Smooth muscle cell (in vitro differentiated cells): ENCODE measurements around the gene STAM2. TPM values are rescaled to one million over a fixed set of nuclear protein-coding genes. Genes with fewer than 3 reads are reported as not detected.
"Not testable (repeated sequence)": the region's sequence is repeated elsewhere in the genome, so short reads cannot be mapped to it uniquely, and the experiment has no call there.

ENCODE experiments used
- DNase-seq: peaks from one replicate; lab custom pipeline; 2025; ENCODE audit not compliant: unreplicated experiment; lab: John Stamatoyannopoulos, UW
- H2AFZ ChIP-seq: fragments of 200-600 bp; sonication (generic); 2 replicates; pipeline ENCODE4 v1.6.0; 2016; ENCODE audit warnings: antibody characterized with exemption, low read depth, mild to moderate bottlenecking
- H3F3A ChIP-seq: fragments of 200-600 bp; sonication (generic); 2 replicates; pipeline ENCODE4 v1.6.0; 2017; ENCODE audit warnings: antibody characterized with exemption, low read depth
- H3K27ac ChIP-seq: fragments of 200-600 bp; sonication (generic); 2 replicates; pipeline ENCODE4 v1.5.1; 2016; ENCODE audit warnings: low read depth, mild to moderate bottlenecking
- H3K27me3 ChIP-seq: fragments of 200-600 bp; sonication (generic); 2 replicates; pipeline ENCODE4 v1.6.1; 2016; ENCODE audit warnings: low read depth, mild to moderate bottlenecking
- H3K36me3 ChIP-seq: fragments of 200-600 bp; sonication (generic); 2 replicates; pipeline ENCODE4 v1.5.1; 2016; ENCODE audit warnings: low read depth
- H3K4me1 ChIP-seq: fragments of 200-600 bp; sonication (generic); 2 replicates; pipeline ENCODE4 v1.5.1; 2016; ENCODE audit warnings: low read depth
- H3K4me2 ChIP-seq: fragments of 200-600 bp; sonication (generic); 2 replicates; pipeline ENCODE4 v1.6.0; 2016; ENCODE audit warnings: mild to moderate bottlenecking
- H3K4me3 ChIP-seq: fragments of 200-600 bp; sonication (generic); 2 replicates; pipeline ENCODE4 v1.5.1; 2016; ENCODE audit warnings: mild to moderate bottlenecking
- H3K79me2 ChIP-seq: fragments of 200-600 bp; sonication (generic); 2 replicates; pipeline ENCODE4 v1.6.0; 2016; ENCODE audit warnings: low read depth, mild to moderate bottlenecking
- H3K9ac ChIP-seq: fragments of 200-600 bp; sonication (generic); 2 replicates; pipeline ENCODE4 v1.6.0; 2016; ENCODE audit warnings: low read depth
- H3K9me3 ChIP-seq: fragments of 200-600 bp; sonication (generic); replicated peaks from 2 replicates; pipeline ENCODE4 v1.5.1; 2016; ENCODE audit warnings: low read depth
- H4K20me1 ChIP-seq: fragments of 200-600 bp; sonication (generic); 2 replicates; pipeline ENCODE4 v1.6.0; 2016; ENCODE audit warnings: low read depth
- WGBS: methylation state at CpG from one replicate; pipeline ENCODE4 v1.1.7; 2016; ENCODE audit warnings: low lambda C conversion rate; 5-methylcytosine and 5-hydroxymethylcytosine counted together
- polyA plus RNA-seq: library from polyadenylated mRNA; unstranded; fragments of >200 nt; fragmentation: Nextera tagmentation; extraction: Ambion mirVana; gene quantifications from 2 replicates; pipeline ENCODE4 v1.2.1, GENCODE V29; 2016
- total RNA-seq: library from RNA; depleted of rRNA; stranded (reverse); fragments of >200 nt; gene quantifications from 2 replicates; pipeline ENCODE4 v1.2.3, GENCODE V29; 2014
- TF ChIP-seq, protein P1 (sequence below): fragments of 200-600 bp; sonication (generic); IDR thresholded peaks from 2 replicates; pipeline ENCODE4 v1.5.1; 2017; ENCODE audit warnings: borderline replicate concordance, mild to moderate bottlenecking, antibody characterized with exemption; ENCODE audit not compliant: insufficient read depth, poor library complexity, severe bottlenecking

The STAM2 gene
- total and polyA plus RNA-seq, 2 experiments from 2014 or later, result 12.2 to 58.2 TPM

DNA sequence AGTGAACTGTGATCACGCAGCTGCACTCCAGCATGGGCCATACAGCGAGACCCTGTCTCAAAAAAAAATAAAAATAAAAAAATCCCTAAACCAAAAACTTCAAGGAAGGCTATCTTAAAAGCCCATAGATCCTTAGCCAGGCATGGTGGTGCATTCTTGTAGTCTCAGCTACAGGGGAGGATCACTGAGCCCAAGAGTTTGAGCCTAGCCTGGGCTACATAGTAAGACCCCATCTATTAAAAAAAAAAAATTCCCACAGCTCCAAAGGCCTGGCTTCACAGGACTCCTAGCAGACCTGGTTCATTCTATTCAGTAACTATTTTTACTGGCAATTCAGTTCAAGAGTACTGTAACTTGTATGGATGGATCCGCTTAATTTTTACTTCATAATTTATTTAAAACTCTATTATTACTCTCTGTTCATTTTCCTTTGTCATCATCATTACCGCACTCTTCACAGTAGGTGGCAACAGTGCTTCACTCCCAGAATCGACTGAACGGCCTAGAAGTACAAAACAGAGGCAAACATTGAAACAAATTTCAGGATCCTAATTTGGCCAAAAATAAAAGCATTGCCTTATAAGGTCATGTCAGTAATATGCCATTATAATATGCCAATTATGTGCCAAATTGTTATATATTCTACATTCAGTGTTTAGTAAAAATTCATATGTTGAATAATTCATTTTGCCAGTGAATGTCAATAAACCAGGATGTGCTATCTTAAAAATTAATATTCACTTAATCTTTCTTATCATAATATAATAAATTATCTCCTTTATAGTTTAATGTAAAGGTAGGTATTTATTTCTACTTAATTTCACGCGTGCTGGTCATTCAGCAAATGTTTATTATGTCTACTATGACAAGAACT is 14.3 kb upstream of the STAM2 start:
- Histone ChIP-seq H3K9ac (no peak overlapping the region), H2AFZ (no peak overlapping the region), H3K9me3 (no peaks in the 10 kb centered on the region), H3F3A (no peaks in the 10 kb centered on the region), H3K36me3 (no peaks in the 10 kb centered on the region), H3K79me2 (no peaks in the 10 kb centered on the region), H3K4me3 (no peak overlapping the region), H4K20me1 (no peaks in the 10 kb centered on the region), H3K27ac (no peak overlapping the region), H3K4me2 (no peak overlapping the region), H3K27me3 (no peaks in the 10 kb centered on the region), H3K4me1 (peaks cover 4% of the 10 kb centered on the region)
- 62% methylated on average over 8 of the region's 8 CpGs for WGBS
- TF ChIP-seq, protein P1, sequence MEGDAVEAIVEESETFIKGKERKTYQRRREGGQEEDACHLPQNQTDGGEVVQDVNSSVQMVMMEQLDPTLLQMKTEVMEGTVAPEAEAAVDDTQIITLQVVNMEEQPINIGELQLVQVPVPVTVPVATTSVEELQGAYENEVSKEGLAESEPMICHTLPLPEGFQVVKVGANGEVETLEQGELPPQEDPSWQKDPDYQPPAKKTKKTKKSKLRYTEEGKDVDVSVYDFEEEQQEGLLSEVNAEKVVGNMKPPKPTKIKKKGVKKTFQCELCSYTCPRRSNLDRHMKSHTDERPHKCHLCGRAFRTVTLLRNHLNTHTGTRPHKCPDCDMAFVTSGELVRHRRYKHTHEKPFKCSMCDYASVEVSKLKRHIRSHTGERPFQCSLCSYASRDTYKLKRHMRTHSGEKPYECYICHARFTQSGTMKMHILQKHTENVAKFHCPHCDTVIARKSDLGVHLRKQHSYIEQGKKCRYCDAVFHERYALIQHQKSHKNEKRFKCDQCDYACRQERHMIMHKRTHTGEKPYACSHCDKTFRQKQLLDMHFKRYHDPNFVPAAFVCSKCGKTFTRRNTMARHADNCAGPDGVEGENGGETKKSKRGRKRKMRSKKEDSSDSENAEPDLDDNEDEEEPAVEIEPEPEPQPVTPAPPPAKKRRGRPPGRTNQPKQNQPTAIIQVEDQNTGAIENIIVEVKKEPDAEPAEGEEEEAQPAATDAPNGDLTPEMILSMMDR, result peak; percentile 80
- no peak for DNase-seq

DNA sequence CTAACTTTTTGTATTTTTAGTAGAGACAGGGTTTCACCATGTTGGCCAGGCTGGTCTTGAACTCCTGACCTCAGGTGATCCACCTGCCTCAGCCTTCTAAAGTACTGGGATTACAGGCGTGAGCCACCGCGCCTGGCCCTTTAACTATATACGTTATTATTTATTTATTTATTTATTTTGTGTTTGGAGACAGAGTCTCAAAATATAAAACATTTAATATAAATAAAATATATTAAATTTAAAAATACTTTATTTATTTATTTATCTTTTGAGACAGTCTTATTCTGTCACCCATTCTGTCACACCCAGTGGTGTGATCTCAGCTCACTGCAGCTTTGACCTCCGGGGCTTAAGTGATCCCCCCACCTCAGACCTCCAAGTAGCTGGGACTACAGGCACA is 11.2 kb upstream of the STAM2 start:
- not testable (repeated sequence) for H3K9ac ChIP-seq, H4K20me1 ChIP-seq, H3F3A ChIP-seq, H3K36me3 ChIP-seq, H3K4me3 ChIP-seq, DNase-seq, H3K9me3 ChIP-seq, H3K79me2 ChIP-seq, H3K4me1 ChIP-seq, H3K27me3 ChIP-seq, H2AFZ ChIP-seq, H3K4me2 ChIP-seq
- peak overlapping the region; percentile 72 for H3K27ac ChIP-seq
- 94% methylated on average over 5 of the region's 5 CpGs for WGBS

DNA sequence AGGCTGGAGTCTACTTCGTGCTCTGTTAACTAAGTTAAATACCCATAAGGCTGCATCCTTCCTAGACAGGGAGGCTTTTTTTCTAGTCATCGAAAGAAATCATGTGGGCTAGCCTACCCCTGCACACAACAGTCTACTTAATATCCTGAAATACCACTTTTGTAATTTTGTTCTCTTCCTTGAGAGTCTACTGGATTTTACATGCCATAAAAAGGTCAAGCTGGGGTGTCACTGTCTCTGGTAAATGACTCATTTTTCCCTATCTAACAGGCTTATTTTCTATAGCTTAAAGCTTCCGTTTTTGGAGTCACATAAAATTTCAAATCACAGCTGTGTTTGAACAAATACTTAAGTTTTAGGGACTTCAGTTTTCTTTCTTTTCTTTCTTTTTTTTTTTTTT is 10.7 kb upstream of the STAM2 start:
- no peak overlapping the region for H2AFZ ChIP-seq
- no peaks in the 10 kb centered on the region for H3K79me2 ChIP-seq
- H3K4me3 ChIP-seq, result no peak overlapping the region
- no peaks in the 10 kb centered on the region for H3K27me3 ChIP-seq
- H3K4me2 ChIP-seq, result peak overlapping the region; percentile 81
- peak overlapping the region; percentile 72 for H3K27ac ChIP-seq
- WGBS, result 13% methylated on average over 3 of the region's 3 CpGs
- no peaks in the 10 kb centered on the region for H4K20me1 ChIP-seq
- no peaks in the 10 kb centered on the region for H3F3A ChIP-seq
- no peak overlapping the region for H3K9ac ChIP-seq
- peaks cover 4% of the 10 kb centered on the region for H3K4me1 ChIP-seq
- TF ChIP-seq, protein P1, result no peak
- no peaks in the 10 kb centered on the region for H3K9me3 ChIP-seq
- H3K36me3 ChIP-seq, result no peaks in the 10 kb centered on the region
- no peak for DNase-seq

DNA sequence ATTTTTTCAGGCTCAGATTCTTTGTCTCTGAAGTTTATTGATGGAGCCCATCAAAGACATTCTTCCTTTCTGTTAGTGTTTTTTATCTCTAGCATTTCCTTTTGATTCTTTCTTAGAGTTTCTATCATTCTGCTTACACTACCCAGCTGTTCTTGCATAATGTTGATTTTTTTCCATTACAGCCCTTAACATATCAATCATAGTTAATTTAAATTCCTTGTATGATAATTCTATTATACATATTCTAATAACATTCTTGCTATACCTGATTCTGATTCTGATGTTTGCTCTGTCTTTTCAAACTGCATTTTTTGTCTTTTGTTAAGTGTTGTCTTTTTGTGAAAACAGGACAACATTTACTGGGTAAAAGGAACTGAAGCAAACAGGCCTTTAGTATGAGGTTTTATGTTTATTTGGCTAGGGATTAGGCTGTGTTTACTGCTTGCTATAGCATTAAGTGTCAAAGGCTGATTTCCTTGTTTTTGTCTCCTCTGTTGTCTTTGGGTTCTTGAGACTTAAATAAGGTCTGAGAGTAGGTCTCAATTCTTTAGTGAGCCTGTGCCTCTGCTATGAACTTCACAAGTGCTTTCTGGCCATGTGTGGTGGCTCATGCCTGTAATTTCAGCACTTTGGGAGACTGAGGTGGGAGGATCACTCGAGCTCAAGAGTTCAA is 8.0 kb upstream of the STAM2 start:
- peak overlapping the region; percentile 1 for H3K4me2 ChIP-seq
- no peaks in the 10 kb centered on the region for H3K79me2 ChIP-seq
- H3K4me3 ChIP-seq, result no peak overlapping the region
- no peaks in the 10 kb centered on the region for H3K27me3 ChIP-seq
- H3K27ac ChIP-seq, result peak overlapping the region; percentile 54
- WGBS, result 0% methylated on average over 1 of the region's 1 CpG
- TF ChIP-seq, protein P1, result no peak
- DNase-seq, result no peak
- H3K36me3 ChIP-seq, result no peaks in the 10 kb centered on the region
- H3K9me3 ChIP-seq, result no peaks in the 10 kb centered on the region
- no peaks in the 10 kb centered on the region for H4K20me1 ChIP-seq
- H3K4me1 ChIP-seq, result peaks cover 4% of the 10 kb centered on the region
- no peak overlapping the region for H2AFZ ChIP-seq
- H3K9ac ChIP-seq, result no peak overlapping the region
- no peaks in the 10 kb centered on the region for H3F3A ChIP-seq

DNA sequence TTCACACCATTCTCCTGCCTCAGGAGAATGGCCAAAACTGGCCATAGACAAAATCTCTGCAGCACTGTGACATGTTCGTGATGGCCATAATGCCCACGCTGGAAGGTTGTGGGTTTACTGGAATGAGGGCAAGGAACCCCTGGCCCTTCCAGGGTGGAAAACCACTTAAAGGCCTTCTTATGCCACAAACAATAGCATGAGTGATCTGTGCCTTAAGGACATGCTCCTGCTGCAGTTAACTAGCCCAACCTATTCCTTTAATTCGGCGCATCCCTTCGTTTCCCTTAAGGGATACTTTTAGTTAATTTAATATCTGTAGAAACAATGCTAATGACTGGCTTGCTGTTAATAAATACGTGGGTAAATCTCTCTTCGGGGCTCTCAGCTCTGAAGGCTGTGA is 2.1 kb upstream of the STAM2 start:
- Histone ChIP-seq H3K79me2 (peaks cover 23% of the 10 kb centered on the region), H3K4me1 (peaks cover 13% of the 10 kb centered on the region)
- DNase-seq, H3K27me3 ChIP-seq, H2AFZ ChIP-seq, H3K4me2 ChIP-seq, H3K27ac ChIP-seq, H3K9me3 ChIP-seq, H3K4me3 ChIP-seq, H3K9ac ChIP-seq, H4K20me1 ChIP-seq, H3F3A ChIP-seq, H3K36me3 ChIP-seq: not testable (repeated sequence)
- 96% methylated on average over 7 of the region's 7 CpGs for WGBS
